GM23338 (cell line): Measurements from ENCODE around the gene CNNM4. TPM values are rescaled to one million over a fixed set of nuclear protein-coding genes. Genes with fewer than 3 reads are reported as not detected.

Experiments
- ATAC-seq: fragments of 200-7000 bp; cut with Tn5 transposase; 3 replicates; pipeline ENCODE4 v1.9.1; 2020
- DNase-seq: peaks from one replicate; pipeline ENCODE4 v3.0.0-alpha.2; 2015; ENCODE audit warnings: low spot score
- H2AFZ ChIP-seq: fragments of 200-600 bp; sonication (generic); 2 replicates; pipeline ENCODE4 v1.8.0; 2016; ENCODE audit warnings: antibody characterized with exemption, mild to moderate bottlenecking, moderate library complexity
- H3F3A ChIP-seq: fragments of 200-600 bp; sonication (generic); replicated peaks from 2 replicates; pipeline ENCODE4 v1.8.0; 2017; ENCODE audit warnings: antibody characterized with exemption, mixed run types, low read depth
- H3K27ac ChIP-seq: fragments of 200-600 bp; sonication (generic); 2 replicates; pipeline ENCODE4 v1.6.1; 2016; ENCODE audit warnings: low read depth
- H3K27me3 ChIP-seq: fragments of 200-600 bp; sonication (generic); 2 replicates; pipeline ENCODE4 v1.8.0; 2016; ENCODE audit warnings: mild to moderate bottlenecking, mixed run types, moderate library complexity; ENCODE audit not compliant: insufficient read depth
- H3K36me3 ChIP-seq: fragments of 200-600 bp; sonication (generic); 2 replicates; pipeline ENCODE4 v1.8.0; 2016; ENCODE audit warnings: mild to moderate bottlenecking; ENCODE audit not compliant: insufficient read depth
- H3K4me1 ChIP-seq: fragments of 200-600 bp; sonication (generic); 2 replicates; pipeline ENCODE4 v1.8.0; 2016; ENCODE audit warnings: mild to moderate bottlenecking, moderate library complexity; ENCODE audit not compliant: insufficient read depth
- H3K4me2 ChIP-seq: fragments of 200-600 bp; sonication (generic); 2 replicates; pipeline ENCODE4 v1.7.1; 2017; ENCODE audit warnings: mixed run types
- H3K4me3 ChIP-seq: fragments of 200-600 bp; sonication (generic); 2 replicates; pipeline ENCODE4 v1.6.1; 2016; ENCODE audit warnings: mixed run types
- H3K79me2 ChIP-seq: fragments of 200-600 bp; sonication (generic); replicated peaks from 2 replicates; pipeline ENCODE4 v1.8.0; 2017; ENCODE audit warnings: mild to moderate bottlenecking; ENCODE audit not compliant: insufficient read depth
- H3K9me2 ChIP-seq: fragments of 200-600 bp; sonication (generic); 2 replicates; pipeline ENCODE4 v1.8.0; 2017; ENCODE audit not compliant: insufficient read depth
- H4K20me1 ChIP-seq: fragments of 200-600 bp; sonication (generic); replicated peaks from 2 replicates; pipeline ENCODE4 v1.8.0; 2017; ENCODE audit warnings: mild to moderate bottlenecking; ENCODE audit not compliant: insufficient read depth
- H3K27ac Mint-ChIP-seq: 2 replicates; pipeline ENCODE4 v1.8.0; 2020; ENCODE audit warnings: inconsistent platforms, mild to moderate bottlenecking, moderate library complexity, mixed read lengths
- H3K27me3 Mint-ChIP-seq: 3 replicates; pipeline ENCODE4 v1.8.0; 2022; ENCODE audit warnings: low read depth, mild to moderate bottlenecking, moderate library complexity, mixed read lengths, inconsistent platforms; ENCODE audit not compliant: insufficient read depth, poor library complexity
- H3K36me3 Mint-ChIP-seq: 3 replicates; pipeline ENCODE4 v1.8.0; 2021; ENCODE audit warnings: low read depth, mild to moderate bottlenecking, inconsistent platforms, moderate library complexity, mixed read lengths
- H3K4me1 Mint-ChIP-seq: 3 replicates; pipeline ENCODE4 v1.8.0; 2020; ENCODE audit warnings: mild to moderate bottlenecking, inconsistent platforms, mixed read lengths
- H3K4me3 Mint-ChIP-seq: 3 replicates; pipeline ENCODE4 v1.8.0; 2021; ENCODE audit warnings: moderate library complexity, mild to moderate bottlenecking, inconsistent platforms, mixed read lengths
- H3K9me3 Mint-ChIP-seq: 3 replicates; pipeline ENCODE4 v1.8.0; 2020; ENCODE audit warnings: moderate library complexity, mild to moderate bottlenecking, inconsistent platforms, mixed read lengths
- CREB1 ChIP-seq: fragments of 250-450 bp; sonication (Bioruptor Pico); IDR thresholded peaks from 2 replicates; pipeline ENCODE4 v1.5.0; 2020; ENCODE audit warnings: low read depth, mild to moderate bottlenecking, moderate library complexity
- CTCF ChIP-seq, 2 experiments: fragments of 200-600 bp in 1 of 2; sonication (generic) in 1 of 2; conservative IDR thresholded peaks; 2 replicates each; pipeline versions ENCODE4 v1.5.1 to v1.6.1; 2016 to 2017; ENCODE audit warnings: antibody characterized with exemption in 2 of 2, low read depth in 2 of 2, mild to moderate bottlenecking in 2 of 2, moderate library complexity in 1 of 2
- ETS1 ChIP-seq: IDR thresholded peaks from 2 replicates; pipeline ENCODE4 v1.6.1; 2016; ENCODE audit warnings: antibody characterized with exemption
- EZH2 ChIP-seq: fragments of 200-600 bp; sonication (generic); IDR thresholded peaks from one replicate; pipeline ENCODE4 v1.8.0; 2017; ENCODE audit warnings: antibody characterized with exemption, mild to moderate bottlenecking, low read depth; ENCODE audit not compliant: unreplicated experiment
- EZH2phosphoT487 ChIP-seq: fragments of 200-600 bp; sonication (generic); IDR thresholded peaks from one replicate; pipeline ENCODE4 v1.8.1; 2018; ENCODE audit warnings: antibody characterized with exemption; ENCODE audit not compliant: unreplicated experiment
- JUNB ChIP-seq: IDR thresholded peaks from one replicate; pipeline ENCODE4 v1.6.1; 2016; ENCODE audit warnings: antibody characterized with exemption; ENCODE audit not compliant: unreplicated experiment
- NANOG ChIP-seq: IDR thresholded peaks from 2 replicates; pipeline ENCODE4 v1.6.1; 2016; ENCODE audit warnings: antibody characterized with exemption, borderline replicate concordance
- POLR2AphosphoS5 ChIP-seq: IDR thresholded peaks from 2 replicates; pipeline ENCODE4 v1.6.1; 2016; ENCODE audit warnings: antibody characterized with exemption, low read depth
- REST ChIP-seq: IDR thresholded peaks from one replicate; pipeline ENCODE4 v1.6.1; 2018; ENCODE audit warnings: antibody characterized with exemption; ENCODE audit not compliant: unreplicated experiment
- STAT1 ChIP-seq: IDR thresholded peaks from one replicate; pipeline ENCODE4 v1.6.1; 2016; ENCODE audit warnings: antibody characterized with exemption; ENCODE audit not compliant: unreplicated experiment
- ZNF114 ChIP-seq: fragments of 250-450 bp; sonication (Bioruptor Pico); IDR thresholded peaks from 2 replicates; pipeline ENCODE4 v1.5.0; 2020; ENCODE audit warnings: mild to moderate bottlenecking, moderate library complexity
- ZNF331 ChIP-seq: fragments of 250-450 bp; sonication (Bioruptor Pico); IDR thresholded peaks from 2 replicates; pipeline ENCODE4 v1.5.0; 2020; ENCODE audit warnings: low read depth, mild to moderate bottlenecking, moderate library complexity
- ZNF462 ChIP-seq: fragments of 250-450 bp; sonication (Bioruptor Pico); IDR thresholded peaks from 2 replicates; pipeline ENCODE4 v1.5.0; 2020; ENCODE audit warnings: mild to moderate bottlenecking, moderate library complexity
- polyA plus RNA-seq: library from polyadenylated mRNA; unstranded; fragments of >200 nt; fragmentation: Nextera tagmentation; extraction: Ambion mirVana; gene quantifications from 2 replicates; pipeline ENCODE4 v1.2.1, GENCODE V29; 2016
- total RNA-seq: library from RNA; depleted of rRNA; stranded (reverse); fragments of >200 nt; shearing (Covaris generic); gene quantifications from 2 replicates; pipeline ENCODE4 v1.2.3, GENCODE V29; 2014

The CNNM4 gene
- total and polyA plus RNA-seq, 2 experiments from 2014 or later: 2.9 to 12.9 TPM

GRCh38 chr2:96771796-96772618 lies 11.3 kb downstream of the CNNM4 start:
- H3K4me2 ChIP-seq: no peak overlapping the region
- ATAC-seq (peak; percentile 67), DNase-seq (no peak)
- peaks cover 3% of the 10 kb centered on the region for H3K27me3 Mint-ChIP-seq
- H3K4me1 ChIP-seq: no peaks in the 10 kb centered on the region
- no peak overlapping the region for H3K4me3 Mint-ChIP-seq
- H3K36me3 Mint-ChIP-seq: no peaks in the 10 kb centered on the region
- no peaks in the 10 kb centered on the region for H3F3A ChIP-seq
- H3K27ac Mint-ChIP-seq: no peak overlapping the region; the same call in 1 of the 2 replicates
- peaks cover 13% of the 10 kb centered on the region; the same call in 1 of the 2 replicates for H3K79me2 ChIP-seq
- no peaks in the 10 kb centered on the region for H3K36me3 ChIP-seq
- no peak overlapping the region for H2AFZ ChIP-seq
- 0 out of 3 replicates have a peak, but pooled peaks cover 4% of the 10 kb centered on the region for H3K9me3 Mint-ChIP-seq
- H3K4me1 Mint-ChIP-seq: peaks cover 16% of the 10 kb centered on the region
- H3K4me3 ChIP-seq: no peak overlapping the region
- no peaks in the 10 kb centered on the region for H3K27me3 ChIP-seq
- TF ChIP-seq POLR2AphosphoS5: no peak
- no peak for TF ChIP-seq EZH2phosphoT487
- no peak for TF ChIP-seq EZH2
- TF ChIP-seq ZNF462: no peak
- TF ChIP-seq ZNF331 (CRISPR knock-in tag): no peak
- no peak for TF ChIP-seq NANOG
- TF ChIP-seq ZNF114 (CRISPR knock-in tag): no peak
- no peak for TF ChIP-seq ETS1
- no peak for TF ChIP-seq STAT1
- no peak for TF ChIP-seq REST
- TF ChIP-seq CREB1 (CRISPR knock-in tag): no peak
- TF ChIP-seq CTCF (conservative IDR thresholded peaks at IDR 0.05; ENCODE audit: low read depth in 2 of 2): no peak
- TF ChIP-seq JUNB: no peak
- H3K27ac ChIP-seq: peak overlapping the region; percentile 47; the same call in 1 of the 2 replicates
- H3K9me2 ChIP-seq: no peaks in the 10 kb centered on the region
- H4K20me1 ChIP-seq: no peaks in the 10 kb centered on the region; the same call in 1 of the 2 replicates
